Stimulated activated CD4-positive, alpha-beta T cell treated with anti-CD3 and anti-CD28 coated beads, Interleukin-12 subunit alpha, Interleukin-12 subunit beta, amount 100 ng/mL, for 4 hours (primary cell): ENCODE data around the gene ZNF597.
A peak's percentile ranks its signal among the peaks of the same experiment; 100 is the strongest.
"Not testable (repeated sequence)": the region's sequence is repeated elsewhere in the genome, so short reads cannot be mapped to it uniquely, and the experiment has no call there.

Source experiments
- DNase-seq: peaks from one replicate; pipeline ENCODE4 v3.0.0-alpha.2; 2020

Gene ZNF597

GRCh38 chr16:3475604-3476375, 32.5 kb upstream of the ZNF597 start:
- no peak for DNase-seq

- not testable (repeated sequence) for DNase-seq
Measured at GRCh38 chr16:3474870-3475269, 31.6 kb upstream of the ZNF597 start.

DNA sequence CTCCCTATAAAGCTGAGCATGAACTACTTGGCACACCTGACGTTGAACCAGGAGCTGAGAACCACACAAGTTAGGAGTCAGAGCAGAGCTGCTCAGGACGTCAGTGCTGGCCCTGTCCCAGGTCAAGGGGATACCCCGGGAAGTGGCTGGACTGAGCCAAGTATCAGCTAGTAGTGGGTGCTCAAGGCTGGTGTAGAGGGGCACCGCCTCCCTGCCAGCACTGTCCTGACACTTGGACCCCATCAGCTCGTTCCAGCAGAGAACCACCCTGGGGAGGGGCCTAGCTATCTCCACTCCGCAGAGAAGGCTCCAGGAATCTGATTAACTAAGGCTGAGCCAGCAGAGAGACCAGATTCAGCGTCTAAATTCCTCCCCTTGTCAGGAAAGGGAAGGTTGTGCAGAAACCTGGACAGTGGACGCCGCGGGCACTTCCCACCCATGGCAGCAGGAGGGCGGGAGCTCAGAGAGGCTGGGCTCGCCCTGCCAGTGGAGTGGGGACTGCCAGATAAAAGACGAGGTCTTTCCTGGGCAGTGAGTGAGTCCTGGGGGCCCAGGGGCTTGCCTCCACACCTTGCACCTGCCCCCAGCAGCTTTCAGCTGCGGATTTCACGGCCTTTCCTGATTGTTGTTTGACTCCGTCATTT, 31.0 kb upstream of the ZNF597 start:
- DNase-seq: no peak

DNA sequence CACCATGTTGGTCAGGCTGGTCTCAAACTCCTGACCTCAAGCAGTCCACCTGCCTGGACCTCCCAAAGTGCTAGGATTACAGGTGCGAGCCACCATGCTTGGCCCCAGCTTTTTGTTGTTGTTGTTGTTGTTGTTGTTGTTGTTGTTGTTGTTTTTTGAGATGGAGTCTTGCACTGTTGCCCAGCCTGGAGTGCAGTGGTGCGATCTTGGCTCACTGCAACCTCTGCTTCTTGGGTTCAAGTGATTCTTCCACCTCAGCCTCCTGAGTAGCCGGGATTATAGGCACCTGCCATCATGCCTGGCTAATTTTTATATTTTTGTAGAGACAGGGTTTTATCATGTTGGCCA, 30.3 kb upstream of the ZNF597 start:
- not testable (repeated sequence) for DNase-seq

GRCh38 chr16:3472878-3473595, 29.7 kb upstream of the ZNF597 start:
- no peak for DNase-seq

- DNase-seq: no peak
Measured at GRCh38 chr16:3471518-3472176, 28.3 kb upstream of the ZNF597 start.

- DNase-seq: no peak
Measured at GRCh38 chr16:3470723-3471122, 27.4 kb upstream of the ZNF597 start.

DNA sequence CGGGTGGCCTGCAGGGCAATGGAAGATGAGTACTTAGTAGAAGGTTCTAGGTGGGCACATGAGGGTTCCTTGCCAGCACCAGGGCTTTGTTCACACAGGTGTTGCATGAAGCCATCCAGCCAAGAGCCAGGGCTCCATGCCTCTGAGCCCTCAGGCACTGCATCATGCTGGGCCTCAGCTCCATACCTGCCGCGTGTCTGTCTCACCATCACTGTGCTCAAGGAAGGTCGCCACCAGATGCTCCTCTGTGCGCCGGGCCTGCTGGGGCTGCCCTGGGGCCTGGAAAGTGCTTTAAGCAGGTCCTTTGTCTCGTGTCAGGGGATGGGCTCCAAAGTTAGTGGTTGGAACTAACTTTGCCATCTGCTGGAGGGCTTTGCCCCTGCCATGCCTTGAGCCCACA, 26.4 kb upstream of the ZNF597 start:
- no peak for DNase-seq

DNA sequence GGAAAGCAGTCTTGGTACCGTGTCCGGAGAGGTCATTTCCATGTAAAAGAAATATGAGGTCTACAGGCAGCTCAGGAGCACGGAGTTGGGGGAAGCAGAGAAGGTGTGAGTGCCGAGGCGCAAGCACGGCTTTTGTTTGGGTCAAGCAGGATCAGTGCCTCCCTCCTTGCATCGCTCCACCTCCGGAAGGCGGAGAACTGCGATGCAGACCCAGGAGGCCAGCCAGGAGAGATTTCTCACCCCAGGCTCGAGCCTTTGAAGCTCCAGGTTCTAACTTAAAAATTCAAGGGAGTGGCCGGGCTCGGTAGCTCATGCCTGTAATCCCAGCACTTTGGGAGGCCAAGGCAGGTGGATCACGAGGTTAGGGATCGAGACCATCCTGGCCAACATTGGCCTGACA, 25.2 kb upstream of the ZNF597 start:
- DNase-seq: no peak

- DNase-seq: no peak
Measured at GRCh38 chr16:3467921-3468320, 24.6 kb upstream of the ZNF597 start.

GRCh38 chr16:3467182-3467581, 23.9 kb upstream of the ZNF597 start:
- DNase-seq: no peak

- no peak for DNase-seq
Measured at GRCh38 chr16:3465911-3466584, 22.7 kb upstream of the ZNF597 start.

GRCh38 chr16:3465301-3465700, 22.0 kb upstream of the ZNF597 start:
- DNase-seq: no peak

DNA sequence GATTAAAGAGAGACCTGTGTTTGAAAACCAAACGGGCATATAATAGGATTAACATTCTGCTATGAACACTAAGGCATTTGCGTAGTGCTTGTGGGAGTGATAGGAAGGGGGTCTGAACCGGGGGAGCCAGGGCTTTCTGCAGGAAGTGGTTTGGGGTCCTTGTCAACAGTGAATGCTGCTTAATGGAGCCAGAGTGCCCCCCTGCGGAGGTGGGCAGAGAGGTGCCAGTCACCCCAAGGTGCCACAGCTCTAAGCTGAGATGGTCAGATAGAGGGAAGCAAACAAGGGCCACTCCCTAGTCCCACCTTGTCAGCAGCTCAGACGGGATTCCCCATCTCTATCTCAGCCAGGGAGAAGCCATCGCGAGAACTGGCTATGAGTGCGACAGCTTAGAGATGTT, 17.8 kb upstream of the ZNF597 start:
- DNase-seq: no peak

DNA sequence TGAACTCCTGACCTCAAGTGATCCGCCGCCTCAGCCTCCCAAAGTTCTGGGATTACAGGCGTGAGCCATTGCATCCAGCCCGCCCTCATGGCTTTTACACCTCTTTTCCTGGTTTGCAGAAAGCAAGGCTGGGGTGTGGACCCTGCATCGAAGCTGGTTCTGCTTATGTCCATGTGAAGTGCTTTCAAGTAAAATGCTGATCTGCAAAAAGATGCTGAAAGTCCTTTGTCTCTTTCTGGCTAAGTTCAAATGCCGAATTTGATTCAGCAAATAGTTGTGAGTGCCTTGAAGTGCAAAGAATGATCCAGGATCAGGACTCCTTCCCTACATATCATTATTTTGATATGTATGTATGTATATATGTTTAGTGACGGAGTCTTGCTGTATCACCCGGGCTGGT, 17.3 kb upstream of the ZNF597 start:
- no peak for DNase-seq

DNA sequence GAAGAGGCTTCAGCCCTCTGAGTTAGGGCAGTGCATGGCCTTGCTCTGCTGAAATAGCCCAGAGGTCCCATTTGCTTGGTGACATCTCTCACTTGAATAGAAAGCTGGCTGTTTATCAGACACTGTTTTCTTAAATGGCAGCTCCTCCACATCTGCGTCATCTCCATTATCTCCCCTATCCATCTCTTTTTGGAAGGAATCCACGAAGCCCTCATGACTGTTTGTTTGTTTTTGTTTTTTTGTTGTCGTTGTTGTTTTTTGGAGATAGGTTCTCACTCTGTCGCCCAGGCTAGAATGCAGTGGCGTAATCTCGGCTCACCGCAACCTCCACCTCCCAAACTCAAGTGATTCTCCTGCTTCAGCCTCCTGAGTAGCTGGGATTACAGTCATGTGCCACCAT, 16.8 kb upstream of the ZNF597 start:
- no peak for DNase-seq

GRCh38 chr16:3459401-3460090, 16.2 kb upstream of the ZNF597 start:
- DNase-seq: no peak

DNA sequence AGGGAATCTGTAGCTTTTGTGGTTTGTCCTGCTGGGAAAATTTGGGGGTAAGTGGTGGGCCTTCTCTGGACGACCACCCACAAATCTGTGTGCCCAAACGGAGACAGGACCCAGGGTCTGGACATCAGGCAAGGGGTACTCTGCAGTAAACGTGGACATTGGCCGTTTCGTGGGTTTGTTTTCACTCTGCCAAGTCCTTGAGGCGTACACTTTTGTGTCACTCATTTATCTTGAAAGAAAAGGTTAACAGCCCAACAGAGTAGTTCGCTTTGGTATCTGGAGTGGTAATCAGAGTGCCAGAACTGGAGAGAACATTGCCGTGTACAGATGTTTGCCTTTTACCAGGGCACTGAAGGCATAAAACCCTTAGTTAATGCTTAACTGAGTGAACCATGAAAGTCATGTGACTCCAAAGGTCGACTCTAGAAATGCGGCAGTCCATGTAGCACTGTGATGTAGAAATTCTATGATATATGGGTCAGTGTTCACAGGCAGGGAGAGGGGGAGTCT, 15.6 kb upstream of the ZNF597 start:
- no peak for DNase-seq

DNA sequence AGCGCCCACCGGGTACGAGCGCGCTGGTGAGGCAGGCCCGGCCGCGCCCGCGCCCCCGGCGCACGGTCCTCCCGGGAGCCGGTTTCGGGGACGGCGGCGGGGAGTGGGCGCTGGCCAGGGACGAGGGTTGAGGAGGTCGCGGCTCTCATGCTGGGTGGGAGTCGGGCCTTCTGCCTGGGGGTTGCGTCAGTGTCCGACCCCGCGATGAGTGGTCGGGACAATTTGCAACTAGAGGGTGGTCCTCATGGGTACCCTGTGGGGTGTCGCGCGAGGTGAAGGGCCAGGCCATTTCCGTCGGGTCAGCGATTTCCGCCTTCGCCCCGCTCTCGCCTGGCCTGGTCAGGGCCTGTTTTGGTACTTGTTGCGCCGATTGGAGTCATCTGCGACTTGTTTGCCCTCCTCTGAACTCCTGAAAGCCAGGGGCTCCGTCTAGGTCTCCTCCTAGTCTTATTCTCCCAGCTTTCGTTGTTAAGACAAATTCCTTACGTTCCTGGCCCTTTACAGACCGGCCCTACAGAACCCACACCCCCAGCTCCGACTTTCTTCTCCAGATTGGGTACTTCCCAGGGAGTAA, 15.1 kb upstream of the ZNF597 start:
- no peak for DNase-seq

GRCh38 chr16:3457434-3458252, 14.3 kb upstream of the ZNF597 start:
- peak; percentile 90 for DNase-seq

DNA sequence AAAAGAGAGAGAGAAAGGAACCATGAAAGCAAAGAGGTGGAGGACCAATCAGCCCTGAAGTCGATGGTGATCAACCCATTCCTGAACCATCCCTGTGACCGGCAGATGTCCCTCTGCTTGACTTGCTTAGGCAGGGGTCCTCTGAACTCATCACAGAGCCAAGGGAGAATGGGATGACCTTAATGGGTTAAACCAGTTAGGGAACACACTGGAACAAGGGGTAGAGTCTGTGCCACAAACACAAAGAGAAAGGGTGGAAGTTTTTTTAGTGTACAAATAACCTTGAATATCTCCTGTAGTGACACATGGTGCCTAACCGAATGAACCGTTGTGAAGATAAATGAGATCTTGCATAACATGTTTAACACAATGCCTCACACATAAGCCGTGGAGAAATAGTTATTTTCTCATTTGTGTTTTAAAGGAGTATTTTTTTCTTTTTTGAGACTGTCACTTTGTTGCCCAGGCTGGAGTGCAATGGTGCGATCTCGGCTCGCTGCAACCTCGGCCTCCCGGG, 11.4 kb upstream of the ZNF597 start:
- DNase-seq: no peak
